ENCODE results near the gene PBRM1.

PBRM1 gene

GRCh38 chr3:52525680-52526561 lies 159.8 kb downstream of the PBRM1 start:
- no peaks in the 10 kb centered on the region for H4K20me1 ChIP-seq (ENCODE audit: insufficient read depth, low read length)
- no peak overlapping the region for H2AFZ ChIP-seq (ENCODE audit: low read length)
- no peak overlapping the region for H3K4me2 ChIP-seq (ENCODE audit: low read depth, low read length)
- H3K9me3 ChIP-seq (replicated peaks; ENCODE audit: insufficient read depth, low read length) = no peaks in the 10 kb centered on the region
- no peaks in the 10 kb centered on the region for H3K9me2 ChIP-seq (replicated peaks; ENCODE audit: insufficient read depth, low read length)
- H3K27ac ChIP-seq (ENCODE audit: low read length) = no peak overlapping the region
- no peak overlapping the region for H3K9ac ChIP-seq (ENCODE audit: low read length)
- no peaks in the 10 kb centered on the region for H3K36me3 ChIP-seq (replicated peaks; ENCODE audit: insufficient read depth, low read length)
- TF ChIP-seq, protein P1, sequence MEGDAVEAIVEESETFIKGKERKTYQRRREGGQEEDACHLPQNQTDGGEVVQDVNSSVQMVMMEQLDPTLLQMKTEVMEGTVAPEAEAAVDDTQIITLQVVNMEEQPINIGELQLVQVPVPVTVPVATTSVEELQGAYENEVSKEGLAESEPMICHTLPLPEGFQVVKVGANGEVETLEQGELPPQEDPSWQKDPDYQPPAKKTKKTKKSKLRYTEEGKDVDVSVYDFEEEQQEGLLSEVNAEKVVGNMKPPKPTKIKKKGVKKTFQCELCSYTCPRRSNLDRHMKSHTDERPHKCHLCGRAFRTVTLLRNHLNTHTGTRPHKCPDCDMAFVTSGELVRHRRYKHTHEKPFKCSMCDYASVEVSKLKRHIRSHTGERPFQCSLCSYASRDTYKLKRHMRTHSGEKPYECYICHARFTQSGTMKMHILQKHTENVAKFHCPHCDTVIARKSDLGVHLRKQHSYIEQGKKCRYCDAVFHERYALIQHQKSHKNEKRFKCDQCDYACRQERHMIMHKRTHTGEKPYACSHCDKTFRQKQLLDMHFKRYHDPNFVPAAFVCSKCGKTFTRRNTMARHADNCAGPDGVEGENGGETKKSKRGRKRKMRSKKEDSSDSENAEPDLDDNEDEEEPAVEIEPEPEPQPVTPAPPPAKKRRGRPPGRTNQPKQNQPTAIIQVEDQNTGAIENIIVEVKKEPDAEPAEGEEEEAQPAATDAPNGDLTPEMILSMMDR (IDR thresholded peaks at IDR 0.05; ENCODE audit: low read length) = no peak
- no peak for TF ChIP-seq EZH2phosphoT487 (IDR thresholded peaks at IDR 0.05; ENCODE audit: low read length)
- no peak for TF ChIP-seq EZH2 (optimal IDR thresholded peaks at IDR 0.05; ENCODE audit: low read depth, low read length)
- no peak overlapping the region for H3K4me3 ChIP-seq (ENCODE audit: low read length)
- DNase-seq = no peak
- H3K79me2 ChIP-seq (ENCODE audit: low read length) = no peaks in the 10 kb centered on the region
- H3K27me3 ChIP-seq (replicated peaks; ENCODE audit: insufficient read depth, low read length) = no peaks in the 10 kb centered on the region
- no peaks in the 10 kb centered on the region for H3F3A ChIP-seq (ENCODE audit: insufficient read depth, low read length)
- no peaks in the 10 kb centered on the region for H3K4me1 ChIP-seq (ENCODE audit: low read length)

DNA sequence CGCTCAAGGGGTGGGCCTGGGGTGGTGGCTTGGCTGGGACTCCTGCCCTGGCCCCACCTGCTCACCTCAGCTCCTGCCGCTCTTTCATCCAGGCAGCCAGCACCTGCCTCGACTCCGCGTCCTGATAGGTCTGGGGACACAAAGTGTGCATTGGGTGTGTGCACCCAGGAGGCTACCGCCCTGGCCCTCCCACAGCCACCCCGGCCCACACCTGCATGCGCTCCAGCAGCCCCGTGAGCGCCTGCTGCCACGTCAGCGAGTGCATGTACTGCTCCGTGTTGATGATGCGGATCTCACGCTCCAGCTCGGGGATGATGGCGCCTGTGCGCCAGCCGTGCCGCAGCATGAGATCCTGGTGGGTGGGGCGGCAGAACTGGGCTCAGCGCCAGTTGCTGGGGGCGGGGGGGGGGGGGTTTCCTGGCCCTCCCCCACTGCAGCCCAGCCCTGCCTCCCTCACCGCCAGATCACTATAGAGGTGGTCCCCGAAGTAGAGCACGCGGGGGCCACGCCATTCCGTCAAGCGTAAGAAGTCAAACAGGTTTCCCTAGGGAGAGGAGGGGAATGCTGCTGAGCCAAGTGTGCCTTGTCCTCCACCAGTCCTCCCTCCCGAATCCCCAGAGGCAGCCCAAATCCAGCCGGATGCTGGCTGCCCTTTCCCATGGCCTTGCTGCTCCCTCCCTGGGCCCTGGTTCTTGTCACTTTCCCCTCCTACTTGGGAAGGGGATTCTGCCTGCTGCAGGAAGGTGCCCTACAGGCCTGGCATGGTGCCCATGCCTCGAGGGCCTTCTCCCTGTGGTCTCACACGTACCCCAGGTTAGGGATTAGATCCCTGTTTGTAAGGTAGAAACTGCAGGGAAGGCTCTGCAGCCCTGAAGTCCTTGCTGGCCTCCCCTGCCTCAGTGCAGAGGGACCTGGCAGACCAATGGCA lies 160.7 kb downstream of the PBRM1 start:
- Histone ChIP-seq H3K27ac (ENCODE audit: low read length) (no peak overlapping the region), H3F3A (ENCODE audit: insufficient read depth, low read length) (no peaks in the 10 kb centered on the region), H3K79me2 (ENCODE audit: low read length) (no peaks in the 10 kb centered on the region), H3K36me3 (replicated peaks; ENCODE audit: insufficient read depth, low read length) (no peaks in the 10 kb centered on the region), H3K27me3 (replicated peaks; ENCODE audit: insufficient read depth, low read length) (no peaks in the 10 kb centered on the region), H3K4me3 (ENCODE audit: low read length) (no peak overlapping the region), H4K20me1 (ENCODE audit: insufficient read depth, low read length) (no peaks in the 10 kb centered on the region), H3K9me2 (replicated peaks; ENCODE audit: insufficient read depth, low read length) (no peaks in the 10 kb centered on the region), H3K4me2 (ENCODE audit: low read depth, low read length) (no peak overlapping the region), H2AFZ (ENCODE audit: low read length) (no peak overlapping the region), H3K4me1 (ENCODE audit: low read length) (no peaks in the 10 kb centered on the region), H3K9ac (ENCODE audit: low read length) (no peak overlapping the region), H3K9me3 (replicated peaks; ENCODE audit: insufficient read depth, low read length) (no peaks in the 10 kb centered on the region)
- no peak for DNase-seq
- TF ChIP-seq, protein P1 (IDR thresholded peaks at IDR 0.05; ENCODE audit: low read length) = no peak
- TF ChIP-seq EZH2phosphoT487 (IDR thresholded peaks at IDR 0.05; ENCODE audit: low read length) = no peak
- no peak for TF ChIP-seq EZH2 (optimal IDR thresholded peaks at IDR 0.05; ENCODE audit: low read depth, low read length)

GRCh38 chr3:52524258-52524751 lies 161.4 kb downstream of the PBRM1 start:
- H3K9ac ChIP-seq (ENCODE audit: low read length) = no peak overlapping the region
- H3K4me3 ChIP-seq (ENCODE audit: low read length) = no peak overlapping the region
- no peak overlapping the region for H3K4me2 ChIP-seq (ENCODE audit: low read depth, low read length)
- H3K9me3 ChIP-seq (replicated peaks; ENCODE audit: insufficient read depth, low read length) = no peaks in the 10 kb centered on the region
- no peaks in the 10 kb centered on the region for H4K20me1 ChIP-seq (ENCODE audit: insufficient read depth, low read length)
- no peaks in the 10 kb centered on the region for H3K4me1 ChIP-seq (ENCODE audit: low read length)
- no peak overlapping the region for H2AFZ ChIP-seq (ENCODE audit: low read length)
- H3K9me2 ChIP-seq (replicated peaks; ENCODE audit: insufficient read depth, low read length) = no peaks in the 10 kb centered on the region
- H3K79me2 ChIP-seq (ENCODE audit: low read length) = no peaks in the 10 kb centered on the region
- H3K36me3 ChIP-seq (replicated peaks; ENCODE audit: insufficient read depth, low read length) = no peaks in the 10 kb centered on the region
- no peak overlapping the region for H3K27ac ChIP-seq (ENCODE audit: low read length)
- no peak for TF ChIP-seq EZH2phosphoT487 (IDR thresholded peaks at IDR 0.05; ENCODE audit: low read length)
- TF ChIP-seq EZH2 (optimal IDR thresholded peaks at IDR 0.05; ENCODE audit: low read depth, low read length) = no peak
- TF ChIP-seq, protein P1 (IDR thresholded peaks at IDR 0.05; ENCODE audit: low read length) = no peak
- no peaks in the 10 kb centered on the region for H3F3A ChIP-seq (ENCODE audit: insufficient read depth, low read length)
- DNase-seq = no peak
- H3K27me3 ChIP-seq (replicated peaks; ENCODE audit: insufficient read depth, low read length) = no peaks in the 10 kb centered on the region
